B cell (primary cell): Measurements from ENCODE around the gene AKT2. TPM values are rescaled to one million over a fixed set of nuclear protein-coding genes. Genes with fewer than 3 reads are reported as not detected.

ENCODE experiments used
- ATAC-seq: fragments of 200-7000 bp; cut with Tn5 transposase; one replicate; pipeline ENCODE4 v1.10.0; 2021; ENCODE audit warnings: low read depth, mild to moderate bottlenecking, moderate number of reproducible peaks, moderate library complexity
- CTCF ChIA-PET: fragments of 350-600 bp; sonication (Branson Sonifier 250); formaldehyde crosslinking; loops from one replicate; lab custom pipeline; 2021; ENCODE audit warnings: antibody characterized with exemption, inconsistent platforms; lab: Charles Lee
- POLR2A ChIA-PET: fragments of 350-600 bp; sonication (Branson Sonifier 250); formaldehyde crosslinking; loops from one replicate; lab custom pipeline; 2021; ENCODE audit warnings: antibody characterized with exemption; lab: Charles Lee
- DNase-seq: peaks from one replicate; pipeline ENCODE4 v3.0.0; 2013
- H2AFZ ChIP-seq: 2 replicates; pipeline ENCODE4 v1.6.1; 2012; ENCODE audit warnings: mild to moderate bottlenecking, low read depth, low read length; ENCODE audit not compliant: insufficient read depth, poor library complexity, severe bottlenecking
- H3K27ac ChIP-seq, 2 donors: 1 replicate in 1 of 2; 2 replicates in 1 of 2; pipeline ENCODE4 v1.5.1; 2012 to 2013; ENCODE audit warnings: low read length in 2 of 2, mild to moderate bottlenecking in 2 of 2, moderate library complexity in 1 of 2
- H3K27me3 ChIP-seq, 4 experiments: fragments of 200-600 bp in 1 of 4; sonication (generic) in 1 of 4; replicated peaks in 1 of 4; 1 replicate in 2 of 4; 2 replicates in 2 of 4; pipeline versions ENCODE4 v1.6.1 to v1.7.0; 2013 to 2016; ENCODE audit warnings: low read length in 3 of 4, mild to moderate bottlenecking in 2 of 4, mixed read lengths in 1 of 4, moderate library complexity in 1 of 4; ENCODE audit not compliant: insufficient read depth in 4 of 4, control insufficient read depth in 3 of 4; ENCODE audit errors: control extremely low read depth in 1 of 4
- H3K36me3 ChIP-seq, 2 experiments: replicated peaks in 1 of 2; 1 replicate in 1 of 2; 2 replicates in 1 of 2; pipeline versions ENCODE4 v1.6.1 to v1.7.1; 2013; ENCODE audit warnings: low read length in 1 of 2; ENCODE audit not compliant: insufficient read depth in 2 of 2, control insufficient read depth in 1 of 2; ENCODE audit errors: control extremely low read depth in 1 of 2, extremely low read depth in 1 of 2
- H3K4me1 ChIP-seq, 2 donors: fragments of 200-600 bp in 1 of 2; sonication (generic) in 1 of 2; 1 replicate in 1 of 2; 2 replicates in 1 of 2; pipeline versions ENCODE4 v1.5.1 to v1.6.1; 2013 to 2017; ENCODE audit warnings: low read length in 2 of 2; ENCODE audit not compliant: control insufficient read depth in 2 of 2, insufficient read depth in 2 of 2
- H3K4me2 ChIP-seq: replicated peaks from 2 replicates; pipeline ENCODE3; 2012; ENCODE audit warnings: mild to moderate bottlenecking, low read depth, low read length; ENCODE audit not compliant: poor library complexity, severe bottlenecking
- H3K4me3 ChIP-seq, 5 experiments: fragments of 200-600 bp in 1 of 5; sonication (generic) in 1 of 5; 1 replicate in 3 of 5; 2 replicates in 2 of 5; pipeline versions ENCODE4 v1.5.1 to v1.7.0; 2011 to 2016; ENCODE audit warnings: low read length in 4 of 5, mild to moderate bottlenecking in 4 of 5, low read depth in 2 of 5, control low read depth in 1 of 5, moderate library complexity in 1 of 5; ENCODE audit not compliant: insufficient read depth in 1 of 5; ENCODE audit errors: control extremely low read depth in 1 of 5, extremely low read depth in 1 of 5
- H3K79me2 ChIP-seq: fragments of 200-600 bp; sonication (generic); one replicate; pipeline ENCODE4 v1.6.0; 2016; ENCODE audit warnings: low read length; ENCODE audit not compliant: control insufficient read depth, insufficient read depth
- H3K9ac ChIP-seq: fragments of 200-600 bp; sonication (generic); 2 replicates; pipeline ENCODE4 v1.6.1; 2017; ENCODE audit warnings: mild to moderate bottlenecking, low read length, moderate library complexity
- H3K9me3 ChIP-seq, 3 donors: one replicate each; pipeline versions ENCODE4 v1.6.1 to v1.7.1; 2013; ENCODE audit warnings: low read length in 2 of 3; ENCODE audit not compliant: control insufficient read depth in 2 of 3, insufficient read depth in 1 of 3; ENCODE audit errors: control extremely low read depth in 1 of 3
- H4K20me1 ChIP-seq: 2 replicates; pipeline ENCODE4 v1.6.0; 2012; ENCODE audit warnings: mild to moderate bottlenecking, low read length; ENCODE audit not compliant: insufficient read depth, control insufficient read depth, poor library complexity, severe bottlenecking
- H3K27ac Mint-ChIP-seq: one replicate; pipeline ENCODE4 v1.8.0; 2021; ENCODE audit warnings: mixed read lengths
- H3K27me3 Mint-ChIP-seq: one replicate; pipeline ENCODE4 v1.8.0; 2021; ENCODE audit warnings: mixed read lengths
- H3K4me1 Mint-ChIP-seq: one replicate; pipeline ENCODE4 v1.8.0; 2021; ENCODE audit warnings: mixed read lengths
- H3K4me3 Mint-ChIP-seq: one replicate; pipeline ENCODE4 v1.8.0; 2021; ENCODE audit warnings: mixed read lengths
- H3K9me3 Mint-ChIP-seq: one replicate; pipeline ENCODE4 v1.8.0; 2022; ENCODE audit warnings: mixed read lengths; ENCODE audit not compliant: insufficient read depth
- EZH2 ChIP-seq: IDR thresholded peaks from 2 replicates; pipeline ENCODE4 v1.6.1; 2012; ENCODE audit warnings: borderline replicate concordance, low read depth, mild to moderate bottlenecking, moderate library complexity, low read length; ENCODE audit not compliant: insufficient read depth, poor library complexity, severe bottlenecking
- WGBS: methylation state at CpG from one replicate; pipeline ENCODE4 v1.1.5; 2013; ENCODE audit warnings: missing lambda C conversion rate; ENCODE audit not compliant: insufficient coverage; 5-methylcytosine and 5-hydroxymethylcytosine counted together
- intact Hi-C: fragments of 100-400 bp; cut with micrococcal nuclease; formaldehyde crosslinking; loops from one replicate; pipeline ENCODE4 v1.10.0; 2022
- polyA plus RNA-seq: library from polyadenylated mRNA; depleted of rRNA; stranded (reverse); fragments of >200 nt; gene quantifications from 2 replicates; pipeline ENCODE4 v1.2.3, GENCODE V29; 2012
- total RNA-seq, 2 donors: library from RNA; stranded (reverse); fragments of 120-200 nt in 1 of 2; gene quantifications; 1 replicate in 1 of 2; 2 replicates in 1 of 2; pipeline versions ENCODE4 v1.2.3 to v1.2.4, GENCODE V29; 2013 to 2022
- TF ChIP-seq, protein P1 (sequence below): fragments of 200-600 bp; IDR thresholded peaks from one replicate; pipeline ENCODE4 v1.8.0; 2022; ENCODE audit warnings: antibody characterized with exemption, mild to moderate bottlenecking

AKT2 gene
- total and polyA plus RNA-seq, 2 donors (not counting 1 experiment from before 2014, with no cell fraction given), result 195 to 243 TPM

DNA sequence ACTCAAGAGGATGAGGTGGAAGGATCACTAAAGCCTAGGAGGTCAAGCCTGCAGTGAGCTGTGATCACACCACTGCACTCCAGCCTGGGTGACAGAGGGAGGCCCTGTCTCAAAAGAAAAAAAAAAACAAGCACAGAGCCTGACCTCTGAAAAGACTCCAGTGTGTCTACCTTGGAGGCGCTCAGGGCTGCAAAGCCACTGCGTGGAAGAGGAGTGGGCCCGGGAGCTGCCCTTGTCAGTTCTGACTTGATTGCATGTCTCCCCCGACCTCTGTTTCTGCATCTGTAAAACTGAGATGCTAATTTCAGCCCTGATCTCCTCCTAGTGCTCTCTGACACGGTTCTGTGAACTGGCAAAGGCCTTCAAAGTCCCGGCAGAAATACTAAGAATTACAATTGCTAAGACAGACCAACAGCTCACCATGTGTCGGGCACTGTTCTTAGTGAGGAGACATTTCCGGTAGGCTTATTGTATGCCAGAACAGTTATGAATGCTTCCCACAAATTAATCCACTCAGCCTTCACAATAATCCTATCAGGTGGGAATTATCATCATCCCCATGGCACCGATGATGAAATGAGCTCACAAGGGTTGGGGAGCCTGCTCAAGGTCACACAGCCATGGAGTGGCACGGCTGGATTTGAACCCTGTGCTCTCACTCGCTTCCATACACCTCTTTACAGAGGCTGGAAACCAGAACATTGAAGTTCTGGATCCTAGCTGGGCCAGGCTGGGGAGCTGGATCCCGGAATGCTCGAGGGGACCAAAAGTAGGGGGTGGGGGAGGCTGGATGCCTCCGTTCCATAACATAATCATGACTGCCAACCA is 3.5 kb downstream of the AKT2 start:
- H4K20me1 ChIP-seq, result peaks cover 47% of the 10 kb centered on the region
- TF ChIP-seq EZH2, result no peak
- TF ChIP-seq, protein P1, sequence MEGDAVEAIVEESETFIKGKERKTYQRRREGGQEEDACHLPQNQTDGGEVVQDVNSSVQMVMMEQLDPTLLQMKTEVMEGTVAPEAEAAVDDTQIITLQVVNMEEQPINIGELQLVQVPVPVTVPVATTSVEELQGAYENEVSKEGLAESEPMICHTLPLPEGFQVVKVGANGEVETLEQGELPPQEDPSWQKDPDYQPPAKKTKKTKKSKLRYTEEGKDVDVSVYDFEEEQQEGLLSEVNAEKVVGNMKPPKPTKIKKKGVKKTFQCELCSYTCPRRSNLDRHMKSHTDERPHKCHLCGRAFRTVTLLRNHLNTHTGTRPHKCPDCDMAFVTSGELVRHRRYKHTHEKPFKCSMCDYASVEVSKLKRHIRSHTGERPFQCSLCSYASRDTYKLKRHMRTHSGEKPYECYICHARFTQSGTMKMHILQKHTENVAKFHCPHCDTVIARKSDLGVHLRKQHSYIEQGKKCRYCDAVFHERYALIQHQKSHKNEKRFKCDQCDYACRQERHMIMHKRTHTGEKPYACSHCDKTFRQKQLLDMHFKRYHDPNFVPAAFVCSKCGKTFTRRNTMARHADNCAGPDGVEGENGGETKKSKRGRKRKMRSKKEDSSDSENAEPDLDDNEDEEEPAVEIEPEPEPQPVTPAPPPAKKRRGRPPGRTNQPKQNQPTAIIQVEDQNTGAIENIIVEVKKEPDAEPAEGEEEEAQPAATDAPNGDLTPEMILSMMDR, result no peak
- no peaks in the 10 kb centered on the region for H3K27me3 ChIP-seq
- peaks cover 58 to 80% of the 10 kb centered on the region in 2 donors for H3K4me1 ChIP-seq
- no peaks in the 10 kb centered on the region for H3K27me3 Mint-ChIP-seq
- ATAC-seq (no peak), DNase-seq (no peak)
- H3K79me2 ChIP-seq, result peaks cover 84% of the 10 kb centered on the region
- H3K27ac ChIP-seq, result peak overlapping the region in 1 of 2 donors; percentile 100
- H3K9me3 ChIP-seq, result no peaks in the 10 kb centered on the region
- peaks cover 82% of the 10 kb centered on the region for H3K4me1 Mint-ChIP-seq
- H2AFZ ChIP-seq, result no peak overlapping the region
- CTCF ChIA-PET, result interaction anchor here (0.6 to 1.6 kb wide), 3 partner anchors 24 to 604 kb away, joined by 3 to 8 read pairs (median 3); no protein-coding TSS in a partner anchor
- H3K4me3 ChIP-seq, result no peak overlapping the region
- H3K4me2 ChIP-seq, result peak overlapping the region; percentile 67
- H3K9ac ChIP-seq, result no peak overlapping the region
- 81% methylated on average over 9 of the region's 14 CpGs for WGBS
- peak overlapping the region; percentile 50 for H3K27ac Mint-ChIP-seq
- POLR2A ChIA-PET, result interaction anchor here (0.6 kb wide), 1 partner anchor 24 kb away, joined by 3 read pairs; no protein-coding TSS in a partner anchor
- H3K4me3 Mint-ChIP-seq, result peak overlapping the region; percentile 7
- no peaks in the 10 kb centered on the region for H3K9me3 Mint-ChIP-seq
- intact Hi-C loops, result loop anchor here (10.0 kb wide), 1 partner anchor 983 kb away; the partner anchor contains the start of gene HNRNPUL1
- H3K36me3 ChIP-seq, result peaks cover 0 to 3% of the 10 kb centered on the region in 2 experiments
